GM19452 (cell line): ENCODE data around the gene DHRS3.

Experiments
- ATAC-seq: cut with Tn5 transposase; IDR thresholded peaks from one replicate; pipeline ENCODE4 v1.9.1; 2021; ENCODE audit not compliant: unreplicated experiment

The DHRS3 gene

GRCh38 chr1:12640237-12640957 is 22.4 kb upstream of the DHRS3 start:
- ATAC-seq = no peak

GRCh38 chr1:12637693-12638092 is 19.7 kb upstream of the DHRS3 start:
- ATAC-seq = no peak

- no peak for ATAC-seq
These were observed 18.3 kb upstream of the DHRS3 start for GRCh38 chr1:12636098-12636950.

GRCh38 chr1:12634696-12635202 is 16.7 kb upstream of the DHRS3 start:
- no peak for ATAC-seq

GRCh38 chr1:12634156-12634555 is 16.1 kb upstream of the DHRS3 start:
- no peak for ATAC-seq

GRCh38 chr1:12631571-12631970 is 13.6 kb upstream of the DHRS3 start:
- ATAC-seq = no peak

GRCh38 chr1:12630946-12631530 is 13.0 kb upstream of the DHRS3 start:
- ATAC-seq = no peak

GRCh38 chr1:12629985-12630760 is 12.2 kb upstream of the DHRS3 start:
- ATAC-seq = no peak

GRCh38 chr1:12629511-12629956 is 11.5 kb upstream of the DHRS3 start:
- no peak for ATAC-seq

GRCh38 chr1:12627296-12627695 is 9.3 kb upstream of the DHRS3 start:
- no peak for ATAC-seq

GRCh38 chr1:12626888-12627287 is 8.9 kb upstream of the DHRS3 start:
- no peak for ATAC-seq

GRCh38 chr1:12625276-12625675 is 7.3 kb upstream of the DHRS3 start:
- no peak for ATAC-seq

- ATAC-seq = no peak
These were observed 4.5 kb upstream of the DHRS3 start for GRCh38 chr1:12622506-12622905.

GRCh38 chr1:12621346-12622335 is 3.6 kb upstream of the DHRS3 start:
- no peak for ATAC-seq

- ATAC-seq = no peak
These were observed 2.9 kb upstream of the DHRS3 start for GRCh38 chr1:12620931-12621330.

- no peak for ATAC-seq
These were observed 2.5 kb upstream of the DHRS3 start for GRCh38 chr1:12620488-12620865.

- peak; percentile 40 for ATAC-seq
These were observed 1.9 kb upstream of the DHRS3 start for GRCh38 chr1:12619792-12620487.

GRCh38 chr1:12618965-12619791 is 1.2 kb upstream of the DHRS3 start:
- no peak for ATAC-seq
